Stimulated activated CD4-positive, alpha-beta T cell treated with anti-CD3 and anti-CD28 coated beads, TNF-alpha, amount 100 ng/mL, for 1 hour (primary cell): Measurements from ENCODE around the gene CDH4.

Source experiments
- DNase-seq, 3 donors: peaks; one replicate each; pipeline ENCODE4 v3.0.0-alpha.2; 2020; ENCODE audit warnings: low read depth in 3 of 3, low spot score in 1 of 3

Gene CDH4

DNA sequence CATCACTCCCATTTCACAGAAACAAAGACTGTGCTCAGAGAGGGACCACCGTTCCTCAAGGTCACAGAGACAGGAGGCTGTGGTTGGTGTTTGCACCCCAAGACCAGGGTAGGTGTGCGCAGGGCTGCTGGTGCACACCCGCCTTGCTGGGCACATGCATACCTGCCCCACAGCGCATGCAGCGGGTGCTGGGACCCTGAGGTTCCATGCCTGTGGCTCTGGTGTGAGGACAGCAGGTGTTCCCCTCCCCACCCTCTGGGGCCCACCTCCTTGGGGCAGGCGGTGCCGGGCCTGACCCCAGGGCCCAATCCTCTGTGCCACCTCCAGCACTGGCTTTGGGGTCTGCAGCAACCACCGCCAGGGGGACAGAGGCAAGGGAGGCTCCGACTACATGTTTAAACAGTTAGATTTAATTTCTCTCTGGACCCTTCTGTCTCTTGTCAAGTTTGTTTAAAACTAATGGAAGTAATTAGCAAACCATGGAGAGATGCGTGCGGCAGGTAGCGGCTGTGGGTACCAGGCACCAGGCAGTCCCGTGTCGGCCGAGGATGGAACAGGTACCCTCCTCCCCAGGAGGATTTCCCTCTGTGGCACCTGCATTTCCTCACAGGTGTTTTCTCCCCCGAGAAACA, 485.9 kb downstream of the CDH4 start:
- DNase-seq, result no peak

DNA sequence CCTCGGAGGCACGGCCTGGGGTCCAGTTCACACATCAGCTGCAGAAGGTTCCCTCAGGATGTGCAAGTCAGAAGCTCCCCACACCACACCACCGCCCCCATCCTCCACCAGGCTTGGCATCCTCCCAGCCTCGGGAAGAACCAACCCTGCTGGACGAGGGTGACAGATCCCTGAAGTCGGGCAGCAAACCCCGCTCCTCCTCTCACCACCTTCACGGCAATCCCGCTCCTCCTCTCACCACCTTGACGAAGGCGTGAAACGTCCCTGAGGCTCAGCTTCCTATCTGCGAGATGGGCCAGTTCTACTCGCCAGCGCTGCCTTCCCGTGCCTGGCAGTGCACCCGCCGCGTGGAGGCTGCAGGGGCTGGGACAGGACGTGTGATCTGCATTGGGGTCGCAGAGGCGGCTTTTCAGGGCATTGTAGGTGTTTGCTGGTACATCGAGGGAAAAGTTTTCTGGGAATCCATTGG, 486.6 kb downstream of the CDH4 start:
- no peak for DNase-seq

DNA sequence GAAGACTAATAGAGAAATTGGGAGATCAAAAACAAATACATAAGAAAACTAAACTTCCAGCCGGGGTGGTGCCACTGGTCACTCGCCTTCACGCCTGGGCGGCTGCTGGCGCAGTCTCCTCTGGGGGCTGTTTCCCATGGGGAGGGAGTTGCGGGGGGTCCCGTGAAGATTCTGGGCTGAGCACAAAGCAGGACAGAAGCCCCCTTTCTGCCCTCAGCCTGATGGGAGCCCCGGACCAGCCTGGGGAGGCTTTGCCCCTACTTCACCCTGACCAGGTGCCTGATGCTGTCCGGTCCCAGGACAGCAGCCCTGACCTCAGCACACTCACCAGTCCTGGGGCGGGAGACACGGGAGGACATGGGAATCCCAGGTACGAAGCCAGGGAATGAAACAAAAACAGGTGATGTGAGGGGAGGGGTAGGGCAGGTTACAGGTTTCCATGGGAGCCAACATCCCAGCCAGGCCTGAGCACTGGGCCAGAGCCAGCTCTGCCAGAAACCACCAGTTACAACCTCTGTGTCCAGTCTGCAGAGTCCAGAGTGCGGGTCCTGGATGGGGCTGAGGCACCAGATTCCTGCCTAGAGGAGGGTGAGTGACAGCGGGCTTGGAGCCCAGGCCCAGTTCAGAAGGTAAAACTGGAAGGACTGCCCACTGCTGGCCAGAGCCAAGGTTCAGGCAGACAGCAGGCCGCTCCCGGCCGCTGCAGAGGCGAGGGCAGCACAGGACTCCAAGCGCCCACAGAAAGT, 487.2 kb downstream of the CDH4 start:
- no peak for DNase-seq

DNA sequence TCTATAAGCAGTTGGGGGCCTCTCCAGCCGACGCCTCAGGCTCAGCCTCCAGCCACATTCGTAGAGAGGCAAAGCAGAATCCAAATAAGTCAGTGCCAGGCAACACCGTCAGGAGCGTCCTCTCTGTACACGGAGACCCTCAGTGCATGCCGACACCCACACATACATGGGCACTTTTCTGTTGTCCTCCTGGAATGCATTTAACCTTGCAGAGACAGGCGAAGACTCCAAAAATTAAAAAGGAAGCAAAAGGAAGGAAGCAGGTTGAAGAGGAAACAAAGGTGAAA, 487.7 kb downstream of the CDH4 start:
- DNase-seq, result no peak

DNA sequence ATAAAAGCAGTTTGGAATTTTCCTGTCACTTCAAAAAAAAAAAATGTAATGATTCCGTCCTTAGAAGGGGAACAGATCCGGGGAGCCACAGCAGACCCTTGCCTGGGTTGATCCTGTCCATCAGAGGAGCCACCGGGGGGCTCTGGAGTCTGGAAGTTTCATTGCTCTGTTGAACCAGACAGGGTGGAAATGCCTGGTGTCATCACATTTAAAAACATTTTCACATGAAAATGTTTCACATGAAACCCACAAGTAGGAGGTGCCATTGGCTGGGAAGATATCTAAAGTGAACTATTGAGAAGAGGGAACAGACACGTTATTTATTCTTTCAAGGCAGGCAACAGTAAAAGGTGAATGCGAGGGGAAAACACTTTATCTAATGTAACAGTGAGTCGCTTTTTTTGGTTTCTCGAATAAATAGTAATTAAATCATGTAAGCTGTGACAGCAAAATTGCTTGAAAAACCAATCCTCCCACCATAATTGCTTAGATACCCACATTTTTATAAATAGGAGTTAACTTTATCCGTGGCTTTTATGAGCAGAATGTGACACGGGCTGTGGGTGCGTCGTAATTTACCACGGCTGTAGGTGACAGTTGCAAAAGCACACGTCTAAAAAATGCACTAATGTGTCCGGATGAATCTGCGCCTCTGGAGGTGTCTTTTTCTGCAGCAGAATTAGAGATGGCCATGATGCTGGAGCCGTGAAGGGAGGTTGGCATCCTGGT, 490.2 kb downstream of the CDH4 start:
- no peak for DNase-seq

DNA sequence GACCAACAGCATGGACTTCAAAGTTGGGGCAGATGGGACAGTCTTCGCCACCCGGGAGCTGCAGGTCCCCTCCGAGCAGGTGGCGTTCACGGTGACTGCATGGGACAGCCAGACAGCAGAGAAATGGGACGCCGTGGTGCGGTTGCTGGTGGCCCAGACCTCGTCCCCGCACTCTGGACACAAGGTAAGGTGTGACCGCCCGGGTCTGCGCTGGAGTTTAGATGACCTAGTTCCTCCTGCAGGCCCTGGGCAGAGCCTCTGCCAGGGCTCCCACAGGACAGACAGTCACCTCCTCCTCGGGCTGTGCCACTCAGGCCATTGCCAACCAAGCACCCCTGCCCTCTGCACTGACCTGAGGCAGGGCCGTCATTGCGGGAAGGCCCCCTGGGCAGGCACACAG, 491.5 kb downstream of the CDH4 start:
- DNase-seq, result no peak

DNA sequence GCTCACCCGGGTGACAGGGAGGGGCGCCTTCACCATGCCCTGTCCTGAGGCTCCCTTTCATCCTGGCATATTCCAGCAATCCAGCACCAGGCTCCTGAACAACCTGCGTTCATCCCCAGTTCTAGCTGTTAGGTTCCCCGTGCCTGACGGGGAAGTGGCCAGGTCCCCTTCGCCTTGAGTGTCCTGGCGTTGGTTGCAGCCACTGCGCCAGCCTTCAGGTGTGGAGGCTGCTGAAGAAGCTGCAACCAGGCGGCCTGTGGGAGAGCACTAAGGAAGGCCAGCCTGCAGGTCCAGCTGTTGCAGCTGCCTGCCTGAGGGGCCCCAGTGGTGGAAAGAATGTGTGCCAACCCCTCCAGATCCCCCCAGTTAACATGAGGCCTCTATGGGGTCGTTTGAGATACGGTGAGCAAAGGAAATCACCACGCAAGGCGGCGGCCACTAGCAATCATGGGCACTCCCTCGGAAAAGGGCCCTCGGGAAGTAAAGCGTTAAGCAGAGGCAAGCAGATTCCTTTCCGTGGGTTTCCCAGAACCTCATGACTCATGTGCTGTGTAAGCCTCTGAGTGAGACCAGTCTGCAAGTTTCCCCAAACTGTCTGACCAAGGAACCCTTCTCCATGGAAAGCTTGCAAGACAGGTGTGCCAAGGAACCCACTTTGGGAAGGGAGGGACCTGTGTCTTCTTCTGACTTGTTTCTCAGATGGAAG, 492.8 kb downstream of the CDH4 start:
- no peak for DNase-seq

DNA sequence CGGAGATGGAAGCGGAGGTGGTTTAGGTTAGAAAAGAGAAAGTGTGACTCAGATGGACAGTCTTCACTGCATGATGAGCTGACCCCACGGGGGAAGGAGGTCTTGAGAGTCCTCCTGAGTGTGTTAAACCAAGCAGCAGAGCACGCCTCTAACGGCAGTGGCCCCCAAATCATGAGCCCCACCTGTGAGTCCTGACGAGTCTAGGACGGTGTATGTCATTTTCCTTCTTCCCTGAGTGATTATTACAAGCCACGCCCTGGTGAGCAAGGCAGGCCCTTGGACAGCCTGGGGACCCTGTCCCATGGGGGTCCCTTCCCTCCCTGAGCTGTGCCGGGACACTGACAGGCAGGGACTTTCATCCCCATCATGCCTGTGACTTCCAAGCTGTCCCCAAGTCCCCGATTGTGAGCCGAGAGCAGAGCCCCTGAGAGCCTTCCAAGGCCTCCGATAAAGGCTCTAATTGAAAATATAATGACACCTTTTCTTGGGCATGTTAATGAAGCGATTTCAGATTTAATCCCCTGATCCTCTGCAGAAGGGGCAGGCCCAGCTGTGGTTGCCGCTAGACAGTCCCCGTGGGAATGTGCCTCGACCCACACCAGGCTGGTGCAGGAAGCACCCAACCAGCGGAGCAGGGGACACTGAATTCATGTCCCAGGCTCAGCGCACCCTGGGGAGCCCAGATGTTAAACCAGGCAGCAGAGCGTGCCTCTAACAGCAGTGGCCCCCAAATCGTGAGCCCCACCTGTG, 493.5 kb downstream of the CDH4 start:
- DNase-seq, result no peak

DNA sequence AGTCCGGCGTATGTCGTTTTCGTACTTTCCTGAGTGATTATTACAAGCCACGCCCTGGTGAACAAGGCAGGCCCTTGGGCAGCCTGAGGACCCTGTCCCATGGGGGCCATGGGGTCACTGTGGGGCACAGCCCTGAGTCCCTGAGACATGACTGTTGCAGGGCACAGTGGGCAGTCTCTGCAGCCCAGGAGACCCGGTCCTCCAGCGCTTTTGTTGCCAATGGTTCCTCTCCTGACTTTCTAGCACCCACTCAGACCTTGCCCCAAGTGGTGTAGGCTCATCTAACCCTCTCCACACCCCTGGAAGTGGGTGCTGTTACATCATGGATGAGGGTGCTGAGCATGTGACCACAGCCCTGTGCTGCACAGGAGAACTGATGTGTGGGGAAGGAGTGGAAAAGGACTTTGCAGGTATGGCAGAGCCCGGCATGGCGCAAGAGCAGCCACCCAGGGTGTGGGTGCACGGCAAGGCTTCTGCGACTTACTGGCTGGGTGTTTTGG, 494.1 kb downstream of the CDH4 start:
- no peak for DNase-seq

DNA sequence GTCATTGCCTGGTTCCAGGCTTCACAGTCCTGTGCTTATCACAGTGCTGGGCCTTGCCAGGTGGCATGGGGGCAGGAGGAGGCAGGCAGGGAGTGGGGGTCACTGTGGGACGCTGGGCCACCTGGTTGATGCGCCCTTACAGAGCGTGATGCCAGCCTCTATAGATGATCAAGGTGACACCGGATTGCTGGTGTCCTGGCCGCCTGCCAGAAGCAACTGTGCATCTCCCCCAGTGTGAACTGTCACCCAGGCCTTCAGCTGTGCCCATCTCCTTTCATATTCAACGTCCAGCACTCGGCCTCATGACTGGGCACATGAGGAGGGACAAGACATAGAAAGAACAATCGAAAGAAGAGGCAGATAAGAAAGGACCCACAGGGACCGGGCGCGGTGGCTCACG, 494.7 kb downstream of the CDH4 start:
- no peak for DNase-seq

DNA sequence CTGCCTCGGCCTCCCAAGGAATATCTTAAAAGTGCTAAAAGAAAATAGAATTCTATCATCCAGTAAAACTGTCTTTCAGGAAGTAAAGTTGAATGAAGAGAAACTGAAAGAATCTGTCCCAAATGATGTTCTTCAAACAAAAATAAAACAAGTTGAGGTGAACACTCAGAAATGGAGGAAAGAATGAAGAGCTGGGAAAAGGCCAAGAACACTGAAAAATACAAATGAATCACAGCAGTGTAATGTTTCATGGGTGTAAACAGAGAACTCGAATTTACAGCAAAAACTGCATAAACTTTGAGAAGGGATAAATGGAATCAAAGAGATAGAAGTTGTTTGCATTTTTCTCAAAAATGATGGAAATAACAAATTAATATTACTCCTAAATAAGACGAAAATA, 496.3 kb downstream of the CDH4 start:
- DNase-seq, result no peak

DNA sequence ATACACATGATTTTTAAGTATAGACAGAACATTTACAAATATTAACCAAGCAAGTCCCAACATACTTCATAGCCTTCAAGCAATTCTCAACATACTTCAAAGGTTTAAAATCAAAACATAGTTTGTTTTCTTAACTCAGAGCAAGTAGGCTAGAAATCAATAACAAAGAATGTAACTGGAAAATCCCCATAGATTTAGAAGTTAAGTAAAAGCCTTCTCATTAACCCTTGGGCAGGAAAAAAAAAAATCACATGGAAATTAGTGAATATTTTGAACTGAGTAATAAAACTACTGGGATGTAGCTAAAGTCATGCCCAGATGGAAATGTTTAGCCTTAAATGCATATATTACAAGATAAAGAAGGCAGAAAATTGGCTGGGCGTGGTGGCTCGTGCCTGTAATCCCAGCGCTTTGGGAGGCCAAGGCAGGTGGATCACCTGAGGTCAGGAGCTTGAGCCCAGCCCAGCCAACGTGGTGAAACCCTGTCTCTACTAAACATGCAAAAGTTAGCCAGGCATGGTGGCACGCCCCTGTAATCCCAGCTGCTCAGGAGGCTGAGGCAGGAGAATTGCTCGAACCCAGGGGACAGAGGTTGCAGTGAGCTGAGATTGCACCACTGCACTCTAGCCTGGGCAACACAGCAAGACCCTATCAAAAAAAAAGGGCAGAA, 497.5 kb downstream of the CDH4 start:
- no peak for DNase-seq

DNA sequence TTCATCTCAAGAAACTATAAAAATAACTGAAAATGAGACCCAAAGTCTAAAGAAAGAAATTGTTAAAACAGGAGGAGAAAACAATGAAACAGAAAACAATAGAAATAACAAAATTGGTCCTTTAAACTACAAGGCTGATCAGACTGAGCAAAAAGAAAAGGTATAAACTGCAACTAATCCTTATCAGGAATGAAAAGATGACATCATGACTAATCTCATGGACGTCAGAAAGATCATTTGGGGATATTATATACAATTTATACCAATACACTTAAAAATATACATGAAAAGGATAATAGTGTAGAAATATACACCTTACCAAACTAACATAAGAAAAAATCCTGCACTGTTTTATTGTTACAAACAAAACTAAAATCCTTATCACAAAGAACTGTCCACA, 498.0 kb downstream of the CDH4 start:
- DNase-seq, result no peak

DNA sequence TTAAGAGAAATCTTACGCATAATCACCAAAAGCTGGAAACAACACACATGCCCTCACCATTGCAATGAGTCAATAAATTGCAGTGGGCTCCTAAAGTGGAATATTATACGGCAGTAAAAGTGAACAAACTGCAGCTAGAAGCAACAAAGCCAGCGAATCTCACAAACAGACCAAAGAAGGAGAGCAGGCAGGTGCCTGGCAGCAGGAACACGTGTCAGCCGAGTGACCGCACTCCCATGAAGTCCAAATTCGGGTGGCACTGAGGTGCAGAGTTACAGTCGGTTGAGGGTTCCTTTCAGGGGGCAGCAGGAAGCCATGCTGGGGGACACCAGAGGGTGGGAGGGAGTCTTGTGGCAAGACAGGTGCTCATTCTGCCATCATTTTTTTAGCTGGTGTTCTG, 500.5 kb downstream of the CDH4 start:
- DNase-seq, result no peak

DNA sequence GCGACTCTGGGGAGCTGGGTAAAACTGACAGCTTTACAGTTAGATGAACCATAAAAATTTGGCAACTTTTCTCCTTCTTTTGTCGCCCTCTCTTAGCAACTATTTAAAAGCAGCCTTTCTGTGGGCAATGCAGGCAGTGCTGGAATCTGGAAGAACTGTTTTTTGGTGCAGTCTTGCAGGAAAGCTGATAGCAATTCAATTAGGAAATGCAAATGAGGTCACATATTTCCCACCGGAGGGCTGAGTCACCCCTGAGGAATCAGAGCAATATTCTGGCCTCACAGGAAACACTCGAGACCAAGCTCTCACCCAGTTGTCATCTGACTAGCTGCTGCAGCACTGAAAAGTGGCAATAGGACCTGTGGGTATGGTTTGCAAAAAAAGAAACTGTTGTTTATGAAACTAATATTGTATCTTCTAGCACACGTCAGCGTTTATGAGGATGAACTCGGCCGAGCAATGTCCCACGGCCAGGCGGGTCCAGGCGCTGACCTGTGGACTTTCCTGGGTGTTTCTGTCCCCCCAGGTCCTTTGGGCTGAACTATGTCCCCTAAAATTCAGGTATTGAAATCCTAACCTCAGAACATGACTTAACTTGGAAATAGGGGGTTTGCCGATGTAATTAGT, 501.4 kb downstream of the CDH4 start:
- DNase-seq, result no peak

DNA sequence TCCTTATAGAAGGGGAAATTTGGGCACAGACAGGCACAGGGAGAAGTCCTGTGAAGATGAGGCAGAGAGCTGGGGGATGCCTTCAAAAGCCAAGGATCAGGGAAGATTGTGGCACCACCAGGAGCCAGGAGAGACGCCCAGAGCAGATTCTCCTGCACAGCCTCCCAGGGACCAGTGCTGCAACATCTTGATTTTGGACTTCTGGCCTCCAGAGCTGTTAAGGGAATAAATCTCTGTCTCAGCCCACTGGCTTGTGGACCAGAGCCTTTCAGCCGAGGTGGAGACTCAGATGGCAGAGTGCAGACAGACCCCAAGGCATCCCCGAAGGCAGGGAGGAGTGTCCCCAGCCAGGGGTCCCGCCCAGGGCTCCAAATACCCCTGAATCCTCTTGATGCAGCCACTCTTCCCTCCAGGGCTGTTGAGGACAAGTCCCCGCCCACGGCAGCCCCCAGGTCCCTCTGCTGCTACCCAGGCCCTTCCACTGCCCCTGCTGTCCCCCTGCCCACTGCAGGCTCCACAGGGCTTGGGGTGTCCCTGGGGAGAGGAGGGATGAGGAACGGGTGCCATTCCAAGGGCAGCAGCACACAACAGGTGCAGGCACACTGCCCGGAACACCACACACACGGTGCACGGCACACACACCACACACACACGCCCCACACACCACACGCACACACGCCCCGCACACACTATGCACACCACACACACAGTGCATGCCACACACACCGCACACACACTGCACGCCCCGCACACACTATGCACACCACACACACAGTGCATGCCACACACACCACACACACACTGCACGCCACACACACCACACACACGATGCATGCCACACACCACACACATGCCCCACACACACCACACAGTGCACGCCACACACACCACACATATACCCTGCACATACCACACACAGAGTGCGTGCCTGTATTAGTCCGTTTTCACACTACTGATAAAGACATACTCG, 502.2 kb downstream of the CDH4 start:
- no peak for DNase-seq

DNA sequence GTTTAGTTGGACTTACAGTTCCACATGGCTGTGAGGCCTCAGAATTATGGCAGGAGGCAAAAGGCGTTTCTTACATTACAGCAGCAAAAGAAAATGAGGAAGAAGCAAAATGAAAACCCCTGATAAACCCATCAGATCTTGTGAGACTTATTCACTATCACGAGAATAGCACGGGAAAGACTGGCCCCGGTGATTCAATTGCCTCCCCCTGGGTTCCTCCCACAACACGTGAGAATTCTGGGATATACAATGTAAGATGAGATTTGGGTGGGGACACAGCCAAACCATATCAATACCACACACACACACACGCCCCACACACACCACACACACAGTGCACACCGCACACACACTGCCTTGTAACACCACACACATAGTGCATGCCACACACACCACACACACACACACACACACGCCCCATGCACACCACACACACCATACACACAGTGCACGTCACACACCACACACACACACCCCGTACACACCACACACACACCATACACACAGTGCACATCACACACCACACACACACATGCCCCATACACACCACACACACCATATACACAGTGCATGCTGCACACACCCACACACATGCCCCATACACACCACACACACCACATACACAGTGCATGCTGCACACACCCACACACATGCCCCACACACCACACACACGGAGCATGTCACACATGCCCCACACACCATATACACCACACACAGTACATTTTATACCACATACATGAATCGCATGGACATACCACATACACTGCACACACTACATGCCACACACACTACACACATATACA, 503.1 kb downstream of the CDH4 start:
- no peak for DNase-seq
